ENCODE measurements around the gene S100A4.

S100A4 gene

DNA sequence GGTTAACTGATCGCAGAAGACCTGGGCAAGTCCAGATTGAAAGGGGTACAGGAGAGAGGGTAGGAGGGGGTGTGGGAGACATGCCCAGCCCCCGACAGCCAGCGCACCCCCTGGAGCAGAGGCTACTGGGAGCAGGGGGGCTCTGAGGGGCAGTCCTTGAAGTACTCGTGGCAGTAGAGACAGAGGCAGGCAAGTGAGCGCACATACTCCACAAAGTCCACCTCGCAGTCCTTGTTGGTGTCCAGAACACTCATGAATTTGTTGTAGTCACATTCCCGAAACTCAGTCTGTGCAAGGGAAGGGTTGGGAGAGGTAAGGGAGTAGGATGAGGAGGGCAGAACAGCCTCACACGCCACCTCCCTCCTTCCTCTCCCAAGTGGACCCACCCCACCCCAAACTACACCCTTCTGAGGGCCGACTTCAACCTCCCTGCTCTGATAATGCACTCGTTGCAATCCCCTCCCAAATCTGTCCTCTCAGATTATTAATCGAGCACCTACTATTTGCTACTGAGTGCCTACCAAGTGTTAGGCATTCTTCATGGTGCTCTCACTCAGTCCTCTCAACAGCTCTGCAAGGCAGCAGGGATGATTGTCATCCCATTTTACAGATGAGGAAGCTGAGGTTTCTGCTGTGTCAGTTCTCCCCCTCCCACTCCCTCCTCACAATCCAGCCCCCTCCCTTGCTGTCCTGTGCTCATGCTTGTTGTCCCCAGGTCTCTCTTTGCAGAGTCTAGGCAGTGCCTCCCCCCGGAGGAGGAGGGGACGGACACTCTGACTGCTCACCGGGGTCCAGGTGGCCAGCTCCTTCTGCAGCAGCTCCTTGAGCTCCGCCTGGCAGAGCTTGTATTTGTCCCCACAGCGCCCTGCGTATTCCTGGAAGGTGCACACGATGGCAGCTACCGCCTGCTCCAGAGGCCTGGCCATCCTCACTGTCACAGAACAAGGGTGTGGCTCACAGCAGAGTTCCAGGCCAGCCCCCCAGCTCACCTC, 2.2 kb upstream of the S100A4 start:
- TF ChIP-seq, protein P1, sequence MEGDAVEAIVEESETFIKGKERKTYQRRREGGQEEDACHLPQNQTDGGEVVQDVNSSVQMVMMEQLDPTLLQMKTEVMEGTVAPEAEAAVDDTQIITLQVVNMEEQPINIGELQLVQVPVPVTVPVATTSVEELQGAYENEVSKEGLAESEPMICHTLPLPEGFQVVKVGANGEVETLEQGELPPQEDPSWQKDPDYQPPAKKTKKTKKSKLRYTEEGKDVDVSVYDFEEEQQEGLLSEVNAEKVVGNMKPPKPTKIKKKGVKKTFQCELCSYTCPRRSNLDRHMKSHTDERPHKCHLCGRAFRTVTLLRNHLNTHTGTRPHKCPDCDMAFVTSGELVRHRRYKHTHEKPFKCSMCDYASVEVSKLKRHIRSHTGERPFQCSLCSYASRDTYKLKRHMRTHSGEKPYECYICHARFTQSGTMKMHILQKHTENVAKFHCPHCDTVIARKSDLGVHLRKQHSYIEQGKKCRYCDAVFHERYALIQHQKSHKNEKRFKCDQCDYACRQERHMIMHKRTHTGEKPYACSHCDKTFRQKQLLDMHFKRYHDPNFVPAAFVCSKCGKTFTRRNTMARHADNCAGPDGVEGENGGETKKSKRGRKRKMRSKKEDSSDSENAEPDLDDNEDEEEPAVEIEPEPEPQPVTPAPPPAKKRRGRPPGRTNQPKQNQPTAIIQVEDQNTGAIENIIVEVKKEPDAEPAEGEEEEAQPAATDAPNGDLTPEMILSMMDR (conservative IDR thresholded peaks at IDR 0.05; ENCODE audit: low read depth, low read length), result no peak
- H3K4me3 ChIP-seq (ENCODE audit: low read length), result no peak overlapping the region

DNA sequence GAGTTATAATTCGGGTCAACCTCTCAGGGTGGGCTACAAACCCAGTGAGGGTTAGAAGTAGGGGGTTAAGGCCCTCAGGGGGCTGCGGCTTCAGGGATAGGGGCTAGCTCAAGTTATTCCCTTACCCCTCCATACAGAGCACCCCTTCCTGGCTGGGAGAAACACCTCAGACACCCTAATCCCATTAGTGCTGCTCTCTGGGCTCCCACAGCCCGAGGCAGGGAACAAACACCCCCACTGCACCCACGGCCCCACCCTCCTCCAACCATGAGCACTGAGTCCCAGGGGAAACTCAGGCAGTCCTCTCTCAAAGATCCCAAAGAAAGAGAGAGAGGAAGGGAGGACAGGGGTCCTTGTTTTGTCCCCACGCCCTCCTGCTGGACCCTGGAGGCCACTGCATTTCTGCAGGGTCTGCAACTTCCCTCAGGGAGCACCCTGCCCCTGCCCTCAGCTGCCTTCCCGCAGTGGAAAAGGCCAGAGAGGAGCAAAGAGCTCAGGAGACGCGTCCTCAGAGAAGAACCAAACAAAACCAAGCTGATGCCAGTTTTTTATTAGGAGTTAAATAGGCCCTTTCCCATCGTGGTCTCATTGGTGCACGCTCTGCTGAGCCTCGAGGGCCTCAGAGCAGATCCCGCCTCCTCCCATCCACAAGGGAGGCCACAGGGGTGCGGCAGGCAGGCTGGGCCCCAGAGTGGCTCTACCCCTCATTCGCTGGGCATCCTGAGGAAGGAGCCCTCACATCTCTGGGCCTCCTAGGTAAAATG, 1.4 kb upstream of the S100A4 start:
- no peak overlapping the region for H3K4me3 ChIP-seq (ENCODE audit: low read length)
- DNase-seq (ENCODE audit: low read depth), result no peak
- TF ChIP-seq, protein P1 (conservative IDR thresholded peaks at IDR 0.05; ENCODE audit: low read depth, low read length), result peak; percentile 1

More for the DNA sequence above, 2.2 kb upstream of the S100A4 start:
- DNase-seq (ENCODE audit: low read depth), result no peak

DNA sequence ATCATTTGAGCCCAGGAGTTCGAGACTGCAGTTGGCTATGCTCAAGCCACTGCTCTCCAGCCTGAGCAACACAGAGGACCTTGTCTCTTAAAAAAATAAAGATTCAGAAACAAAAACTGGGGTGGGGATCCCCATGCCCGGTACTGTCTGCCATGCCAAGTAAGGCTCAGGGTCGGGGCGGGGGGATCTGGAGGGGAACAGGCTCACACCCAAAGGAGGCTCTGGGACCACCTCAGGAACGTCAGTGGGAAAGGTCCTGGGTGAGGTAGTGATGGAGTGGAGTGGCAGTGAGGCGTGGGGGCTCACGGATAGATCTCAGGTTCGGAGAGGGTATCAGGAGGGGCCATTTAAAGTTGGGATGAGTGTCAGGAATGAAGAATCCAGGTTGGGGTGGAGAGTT, 765 bp upstream of the S100A4 start:
- no peak overlapping the region for H3K4me3 ChIP-seq (ENCODE audit: low read length)
- DNase-seq (ENCODE audit: low read depth), result no peak
- TF ChIP-seq, protein P1 (conservative IDR thresholded peaks at IDR 0.05; ENCODE audit: low read depth, low read length), result no peak

DNA sequence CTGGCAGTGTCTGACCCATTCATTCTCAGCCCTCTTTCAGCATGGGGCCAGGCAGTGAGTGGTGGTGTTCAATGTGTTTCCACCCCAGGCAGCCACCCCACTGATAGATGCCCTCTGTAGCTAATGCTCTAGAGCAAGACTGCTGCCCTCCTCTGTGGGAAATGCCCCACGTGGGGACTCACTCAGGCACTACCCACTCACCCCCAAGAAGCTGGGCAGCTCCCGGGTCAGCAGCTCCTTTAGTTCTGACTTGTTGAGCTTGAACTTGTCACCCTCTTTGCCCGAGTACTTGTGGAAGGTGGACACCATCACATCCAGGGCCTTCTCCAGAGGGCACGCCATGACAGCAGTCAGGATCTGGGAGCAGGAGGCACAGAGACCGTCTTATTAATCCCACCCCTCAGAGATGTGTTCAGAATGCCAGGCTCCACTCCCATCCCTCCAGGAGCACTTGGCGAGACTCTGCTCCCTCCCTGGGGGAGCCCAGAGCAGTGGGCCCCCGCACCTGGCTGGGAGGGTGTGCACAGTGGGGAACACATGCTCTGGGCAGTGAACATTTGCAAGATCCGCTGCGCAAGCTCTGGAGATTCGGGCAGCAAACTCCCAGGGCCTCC, 1.0 kb downstream of the S100A4 start:
- DNase-seq (ENCODE audit: low read depth), result no peak

DNA sequence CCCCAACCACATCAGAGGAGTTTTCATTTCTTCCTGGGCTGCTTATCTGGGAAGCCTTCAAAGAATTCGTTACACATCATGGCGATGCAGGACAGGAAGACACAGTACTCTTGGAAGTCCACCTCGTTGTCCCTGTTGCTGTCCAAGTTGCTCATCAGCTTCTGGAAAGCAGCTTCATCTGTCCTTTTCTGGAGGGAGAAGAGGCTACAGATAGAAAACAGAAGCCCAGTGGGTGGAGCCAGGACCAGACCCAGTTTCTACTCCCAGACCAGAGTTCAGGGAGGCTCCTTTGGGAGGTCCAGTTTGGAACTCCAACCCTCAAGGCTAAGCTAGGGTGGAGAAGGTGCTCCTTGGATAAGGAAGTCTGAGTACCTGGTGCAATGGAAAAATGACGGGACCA, 1.9 kb downstream of the S100A4 start:
- DNase-seq (ENCODE audit: low read depth), result no peak
- TF ChIP-seq, protein P1 (conservative IDR thresholded peaks at IDR 0.05; ENCODE audit: low read depth, low read length), result no peak
- H3K4me3 ChIP-seq (ENCODE audit: low read length), result no peak overlapping the region

More for the DNA sequence above, 1.0 kb downstream of the S100A4 start:
- H3K4me3 ChIP-seq (ENCODE audit: low read length), result no peak overlapping the region
- TF ChIP-seq, protein P1 (conservative IDR thresholded peaks at IDR 0.05; ENCODE audit: low read depth, low read length), result no peak

DNA sequence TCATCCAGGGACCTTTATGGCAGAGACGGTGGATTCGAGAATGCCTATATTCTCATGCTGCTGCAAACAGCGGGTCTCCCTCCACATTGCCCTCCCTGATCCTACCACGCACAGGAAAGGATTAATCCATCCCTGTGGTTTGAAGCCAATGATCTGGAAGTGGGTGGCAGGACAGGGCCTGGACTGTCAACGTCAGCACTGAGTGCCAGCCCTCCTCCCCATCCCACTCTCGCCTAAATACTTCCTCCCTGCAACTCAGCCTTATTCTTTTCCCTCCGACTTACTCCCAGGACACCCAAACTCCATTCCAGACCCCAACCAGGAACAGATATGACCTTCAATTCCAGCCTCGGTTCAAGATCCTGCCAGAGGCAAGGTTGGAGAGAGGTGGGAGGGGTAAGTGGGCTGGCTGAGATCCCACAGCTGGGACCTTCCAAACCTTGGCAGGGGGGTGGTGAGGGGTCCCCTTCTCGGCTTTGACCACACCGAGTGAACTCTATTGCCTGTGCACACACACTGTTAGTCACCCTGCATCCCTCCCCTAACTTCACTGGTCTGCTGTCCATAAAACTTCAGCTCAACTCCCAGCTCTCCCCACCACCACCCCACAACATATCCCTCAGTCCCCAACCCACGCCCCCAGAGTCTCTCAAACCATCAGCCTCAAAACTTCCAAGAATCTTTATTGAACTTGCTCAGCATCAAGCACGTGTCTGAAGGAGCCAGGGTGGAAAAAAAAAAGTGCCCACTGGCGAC, 2.5 kb downstream of the S100A4 start:
- H3K4me3 ChIP-seq (ENCODE audit: low read length), result no peak overlapping the region
- DNase-seq (ENCODE audit: low read depth), result no peak
- TF ChIP-seq, protein P1 (conservative IDR thresholded peaks at IDR 0.05; ENCODE audit: low read depth, low read length), result no peak
